GM12873 (cell line): ENCODE measurements around the gene RNF213.

Experiments
- TF ChIP-seq, protein P1 (sequence below): IDR thresholded peaks from 2 replicates; pipeline ENCODE4 v1.5.1; 2012; ENCODE audit warnings: low read depth, mild to moderate bottlenecking, moderate library complexity, low read length, control low read depth; ENCODE audit not compliant: insufficient read depth; ENCODE audit errors: missing control alignments

Gene RNF213

GRCh38 chr17:80225230-80225629, 35.4 kb upstream of the RNF213 start:
- TF ChIP-seq, protein P1, sequence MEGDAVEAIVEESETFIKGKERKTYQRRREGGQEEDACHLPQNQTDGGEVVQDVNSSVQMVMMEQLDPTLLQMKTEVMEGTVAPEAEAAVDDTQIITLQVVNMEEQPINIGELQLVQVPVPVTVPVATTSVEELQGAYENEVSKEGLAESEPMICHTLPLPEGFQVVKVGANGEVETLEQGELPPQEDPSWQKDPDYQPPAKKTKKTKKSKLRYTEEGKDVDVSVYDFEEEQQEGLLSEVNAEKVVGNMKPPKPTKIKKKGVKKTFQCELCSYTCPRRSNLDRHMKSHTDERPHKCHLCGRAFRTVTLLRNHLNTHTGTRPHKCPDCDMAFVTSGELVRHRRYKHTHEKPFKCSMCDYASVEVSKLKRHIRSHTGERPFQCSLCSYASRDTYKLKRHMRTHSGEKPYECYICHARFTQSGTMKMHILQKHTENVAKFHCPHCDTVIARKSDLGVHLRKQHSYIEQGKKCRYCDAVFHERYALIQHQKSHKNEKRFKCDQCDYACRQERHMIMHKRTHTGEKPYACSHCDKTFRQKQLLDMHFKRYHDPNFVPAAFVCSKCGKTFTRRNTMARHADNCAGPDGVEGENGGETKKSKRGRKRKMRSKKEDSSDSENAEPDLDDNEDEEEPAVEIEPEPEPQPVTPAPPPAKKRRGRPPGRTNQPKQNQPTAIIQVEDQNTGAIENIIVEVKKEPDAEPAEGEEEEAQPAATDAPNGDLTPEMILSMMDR: no peak

- TF ChIP-seq, protein P1: no peak
Measured at GRCh38 chr17:80227156-80227555, 33.5 kb upstream of the RNF213 start.

DNA sequence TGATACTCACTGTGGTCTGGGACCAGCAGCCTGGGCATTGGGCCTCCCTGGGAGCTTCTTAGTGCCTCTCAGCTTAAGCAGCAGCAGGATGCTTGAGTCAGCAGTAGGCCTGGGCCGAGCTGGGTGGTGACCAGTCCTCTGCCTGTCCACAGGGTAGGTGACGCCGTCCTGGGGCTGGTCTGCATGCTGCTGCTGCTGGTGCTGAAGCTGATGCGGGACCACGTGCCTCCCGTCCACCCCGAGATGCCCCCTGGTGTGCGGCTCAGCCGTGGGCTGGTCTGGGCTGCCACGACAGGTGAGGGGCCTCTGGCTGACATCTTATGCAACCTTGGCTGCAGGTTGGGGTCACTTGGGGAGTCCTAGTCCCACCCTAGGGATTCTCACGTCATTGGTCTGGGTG, 33.0 kb upstream of the RNF213 start:
- TF ChIP-seq, protein P1: no peak

GRCh38 chr17:80228477-80228876, 32.2 kb upstream of the RNF213 start:
- TF ChIP-seq, protein P1: no peak

- TF ChIP-seq, protein P1: no peak
Measured at GRCh38 chr17:80229011-80229410, 31.6 kb upstream of the RNF213 start.

DNA sequence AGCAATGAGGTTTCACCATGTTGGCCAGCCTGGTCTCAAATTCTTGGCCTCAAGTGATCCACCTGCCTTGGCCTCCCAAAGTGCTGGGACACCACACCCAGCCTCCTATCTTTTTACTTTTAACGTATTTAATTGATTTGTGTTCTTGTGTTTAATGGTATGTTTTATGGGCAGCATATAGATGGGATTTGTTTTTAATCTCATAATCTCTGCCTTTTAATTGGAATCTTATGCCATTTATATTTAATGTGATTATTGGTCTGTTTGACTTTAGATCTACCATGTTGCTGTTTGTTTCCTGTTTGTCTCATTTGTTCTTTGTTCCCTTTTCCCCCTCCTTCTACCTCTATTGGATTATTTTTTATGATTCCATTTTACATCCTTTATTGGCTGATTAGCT, 28.2 kb upstream of the RNF213 start:
- TF ChIP-seq, protein P1: no peak

GRCh38 chr17:80233202-80233601, 27.4 kb upstream of the RNF213 start:
- TF ChIP-seq, protein P1: no peak
